ENCODE measurements around the gene PRSS57.
"Not testable (repeated sequence)": the region's sequence is repeated elsewhere in the genome, so short reads cannot be mapped to it uniquely, and the experiment has no call there.

DNA sequence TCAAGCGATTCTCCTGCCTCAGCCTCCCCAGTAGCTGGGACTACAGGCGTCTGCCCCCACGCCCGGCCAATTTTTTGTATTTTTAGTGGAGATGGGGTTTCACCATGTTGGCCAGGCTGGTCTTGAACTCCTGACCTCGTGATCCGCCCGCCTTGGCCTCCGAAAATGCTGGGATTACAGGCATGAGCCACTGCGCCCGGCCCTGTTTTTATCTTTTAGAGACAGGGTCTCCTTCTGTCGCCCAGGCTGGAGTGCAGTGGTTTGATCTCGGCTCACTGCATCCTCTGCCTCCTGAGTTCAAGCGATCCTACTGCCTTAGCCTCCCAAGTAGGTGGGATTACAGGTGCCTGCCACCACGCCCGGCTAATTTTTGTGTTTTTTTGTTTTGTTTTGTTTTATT, 3.3 kb upstream of the PRSS57 start:
- TF ChIP-seq, protein P1, sequence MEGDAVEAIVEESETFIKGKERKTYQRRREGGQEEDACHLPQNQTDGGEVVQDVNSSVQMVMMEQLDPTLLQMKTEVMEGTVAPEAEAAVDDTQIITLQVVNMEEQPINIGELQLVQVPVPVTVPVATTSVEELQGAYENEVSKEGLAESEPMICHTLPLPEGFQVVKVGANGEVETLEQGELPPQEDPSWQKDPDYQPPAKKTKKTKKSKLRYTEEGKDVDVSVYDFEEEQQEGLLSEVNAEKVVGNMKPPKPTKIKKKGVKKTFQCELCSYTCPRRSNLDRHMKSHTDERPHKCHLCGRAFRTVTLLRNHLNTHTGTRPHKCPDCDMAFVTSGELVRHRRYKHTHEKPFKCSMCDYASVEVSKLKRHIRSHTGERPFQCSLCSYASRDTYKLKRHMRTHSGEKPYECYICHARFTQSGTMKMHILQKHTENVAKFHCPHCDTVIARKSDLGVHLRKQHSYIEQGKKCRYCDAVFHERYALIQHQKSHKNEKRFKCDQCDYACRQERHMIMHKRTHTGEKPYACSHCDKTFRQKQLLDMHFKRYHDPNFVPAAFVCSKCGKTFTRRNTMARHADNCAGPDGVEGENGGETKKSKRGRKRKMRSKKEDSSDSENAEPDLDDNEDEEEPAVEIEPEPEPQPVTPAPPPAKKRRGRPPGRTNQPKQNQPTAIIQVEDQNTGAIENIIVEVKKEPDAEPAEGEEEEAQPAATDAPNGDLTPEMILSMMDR (IDR thresholded peaks at IDR 0.05): not testable (repeated sequence)
- not testable (repeated sequence) for TF ChIP-seq EP300 (IDR thresholded peaks at IDR 0.05; ENCODE audit: borderline replicate concordance in 1 of 2, low read depth in 1 of 2, low read length in 1 of 2); MXI1 (IDR thresholded peaks at IDR 0.05; ENCODE audit: low read depth, low read length); RAD21 (IDR thresholded peaks at IDR 0.05; ENCODE audit: low read length); RXRA (IDR thresholded peaks at IDR 0.05; ENCODE audit: borderline replicate concordance, low read depth); NFIC (IDR thresholded peaks at IDR 0.05; ENCODE audit: borderline replicate concordance); TAF1 (IDR thresholded peaks at IDR 0.05; ENCODE audit: borderline replicate concordance, low read depth, low read length); EZH2phosphoT487 (IDR thresholded peaks at IDR 0.05; ENCODE audit: borderline replicate concordance, low read depth); GATA2 (CRISPR knock-in tag; IDR thresholded peaks at IDR 0.05)
- TF ChIP-seq, protein P2, sequence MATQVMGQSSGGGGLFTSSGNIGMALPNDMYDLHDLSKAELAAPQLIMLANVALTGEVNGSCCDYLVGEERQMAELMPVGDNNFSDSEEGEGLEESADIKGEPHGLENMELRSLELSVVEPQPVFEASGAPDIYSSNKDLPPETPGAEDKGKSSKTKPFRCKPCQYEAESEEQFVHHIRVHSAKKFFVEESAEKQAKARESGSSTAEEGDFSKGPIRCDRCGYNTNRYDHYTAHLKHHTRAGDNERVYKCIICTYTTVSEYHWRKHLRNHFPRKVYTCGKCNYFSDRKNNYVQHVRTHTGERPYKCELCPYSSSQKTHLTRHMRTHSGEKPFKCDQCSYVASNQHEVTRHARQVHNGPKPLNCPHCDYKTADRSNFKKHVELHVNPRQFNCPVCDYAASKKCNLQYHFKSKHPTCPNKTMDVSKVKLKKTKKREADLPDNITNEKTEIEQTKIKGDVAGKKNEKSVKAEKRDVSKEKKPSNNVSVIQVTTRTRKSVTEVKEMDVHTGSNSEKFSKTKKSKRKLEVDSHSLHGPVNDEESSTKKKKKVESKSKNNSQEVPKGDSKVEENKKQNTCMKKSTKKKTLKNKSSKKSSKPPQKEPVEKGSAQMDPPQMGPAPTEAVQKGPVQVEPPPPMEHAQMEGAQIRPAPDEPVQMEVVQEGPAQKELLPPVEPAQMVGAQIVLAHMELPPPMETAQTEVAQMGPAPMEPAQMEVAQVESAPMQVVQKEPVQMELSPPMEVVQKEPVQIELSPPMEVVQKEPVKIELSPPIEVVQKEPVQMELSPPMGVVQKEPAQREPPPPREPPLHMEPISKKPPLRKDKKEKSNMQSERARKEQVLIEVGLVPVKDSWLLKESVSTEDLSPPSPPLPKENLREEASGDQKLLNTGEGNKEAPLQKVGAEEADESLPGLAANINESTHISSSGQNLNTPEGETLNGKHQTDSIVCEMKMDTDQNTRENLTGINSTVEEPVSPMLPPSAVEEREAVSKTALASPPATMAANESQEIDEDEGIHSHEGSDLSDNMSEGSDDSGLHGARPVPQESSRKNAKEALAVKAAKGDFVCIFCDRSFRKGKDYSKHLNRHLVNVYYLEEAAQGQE (IDR thresholded peaks at IDR 0.05; ENCODE audit: low read depth, low read length): not testable (repeated sequence)
- TF ChIP-seq, protein P3, sequence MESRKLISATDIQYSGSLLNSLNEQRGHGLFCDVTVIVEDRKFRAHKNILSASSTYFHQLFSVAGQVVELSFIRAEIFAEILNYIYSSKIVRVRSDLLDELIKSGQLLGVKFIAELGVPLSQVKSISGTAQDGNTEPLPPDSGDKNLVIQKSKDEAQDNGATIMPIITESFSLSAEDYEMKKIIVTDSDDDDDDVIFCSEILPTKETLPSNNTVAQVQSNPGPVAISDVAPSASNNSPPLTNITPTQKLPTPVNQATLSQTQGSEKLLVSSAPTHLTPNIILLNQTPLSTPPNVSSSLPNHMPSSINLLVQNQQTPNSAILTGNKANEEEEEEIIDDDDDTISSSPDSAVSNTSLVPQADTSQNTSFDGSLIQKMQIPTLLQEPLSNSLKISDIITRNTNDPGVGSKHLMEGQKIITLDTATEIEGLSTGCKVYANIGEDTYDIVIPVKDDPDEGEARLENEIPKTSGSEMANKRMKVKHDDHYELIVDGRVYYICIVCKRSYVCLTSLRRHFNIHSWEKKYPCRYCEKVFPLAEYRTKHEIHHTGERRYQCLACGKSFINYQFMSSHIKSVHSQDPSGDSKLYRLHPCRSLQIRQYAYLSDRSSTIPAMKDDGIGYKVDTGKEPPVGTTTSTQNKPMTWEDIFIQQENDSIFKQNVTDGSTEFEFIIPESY (IDR thresholded peaks at IDR 0.05; ENCODE audit: borderline replicate concordance, low read depth): not testable (repeated sequence)
- TF ChIP-seq, protein P4, sequence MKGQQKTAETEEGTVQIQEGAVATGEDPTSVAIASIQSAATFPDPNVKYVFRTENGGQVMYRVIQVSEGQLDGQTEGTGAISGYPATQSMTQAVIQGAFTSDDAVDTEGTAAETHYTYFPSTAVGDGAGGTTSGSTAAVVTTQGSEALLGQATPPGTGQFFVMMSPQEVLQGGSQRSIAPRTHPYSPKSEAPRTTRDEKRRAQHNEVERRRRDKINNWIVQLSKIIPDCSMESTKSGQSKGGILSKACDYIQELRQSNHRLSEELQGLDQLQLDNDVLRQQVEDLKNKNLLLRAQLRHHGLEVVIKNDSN (IDR thresholded peaks at IDR 0.05; ENCODE audit: borderline replicate concordance, low read depth): not testable (repeated sequence)
- TF ChIP-seq, protein P5, sequence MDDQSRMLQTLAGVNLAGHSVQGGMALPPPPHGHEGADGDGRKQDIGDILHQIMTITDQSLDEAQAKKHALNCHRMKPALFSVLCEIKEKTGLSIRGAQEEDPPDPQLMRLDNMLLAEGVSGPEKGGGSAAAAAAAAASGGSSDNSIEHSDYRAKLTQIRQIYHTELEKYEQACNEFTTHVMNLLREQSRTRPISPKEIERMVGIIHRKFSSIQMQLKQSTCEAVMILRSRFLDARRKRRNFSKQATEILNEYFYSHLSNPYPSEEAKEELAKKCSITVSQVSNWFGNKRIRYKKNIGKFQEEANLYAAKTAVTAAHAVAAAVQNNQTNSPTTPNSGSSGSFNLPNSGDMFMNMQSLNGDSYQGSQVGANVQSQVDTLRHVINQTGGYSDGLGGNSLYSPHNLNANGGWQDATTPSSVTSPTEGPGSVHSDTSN (IDR thresholded peaks at IDR 0.05): not testable (repeated sequence)
